B cell (primary cell): ENCODE measurements around the gene SASH1. TPM values are rescaled to one million over a fixed set of nuclear protein-coding genes. Genes with fewer than 3 reads are reported as not detected.

Experiments used
- ATAC-seq: fragments of 200-7000 bp; cut with Tn5 transposase; one replicate; pipeline ENCODE4 v1.10.0; 2021; ENCODE audit warnings: low read depth, mild to moderate bottlenecking, moderate number of reproducible peaks, moderate library complexity
- CTCF ChIA-PET: fragments of 350-600 bp; sonication (Branson Sonifier 250); formaldehyde crosslinking; loops from one replicate; lab custom pipeline; 2021; ENCODE audit warnings: antibody characterized with exemption, inconsistent platforms; lab: Charles Lee
- POLR2A ChIA-PET: fragments of 350-600 bp; sonication (Branson Sonifier 250); formaldehyde crosslinking; loops from one replicate; lab custom pipeline; 2021; ENCODE audit warnings: antibody characterized with exemption; lab: Charles Lee
- DNase-seq: peaks from one replicate; pipeline ENCODE4 v3.0.0; 2013
- H2AFZ ChIP-seq: 2 replicates; pipeline ENCODE4 v1.6.1; 2012; ENCODE audit warnings: mild to moderate bottlenecking, low read depth, low read length; ENCODE audit not compliant: insufficient read depth, poor library complexity, severe bottlenecking
- H3K27ac ChIP-seq, 2 donors: 1 replicate in 1 of 2; 2 replicates in 1 of 2; pipeline ENCODE4 v1.5.1; 2012 to 2013; ENCODE audit warnings: low read length in 2 of 2, mild to moderate bottlenecking in 2 of 2, moderate library complexity in 1 of 2
- H3K27me3 ChIP-seq, 4 experiments: fragments of 200-600 bp in 1 of 4; sonication (generic) in 1 of 4; replicated peaks in 1 of 4; 1 replicate in 2 of 4; 2 replicates in 2 of 4; pipeline versions ENCODE4 v1.6.1 to v1.7.0; 2013 to 2016; ENCODE audit warnings: low read length in 3 of 4, mild to moderate bottlenecking in 2 of 4, mixed read lengths in 1 of 4, moderate library complexity in 1 of 4; ENCODE audit not compliant: insufficient read depth in 4 of 4, control insufficient read depth in 3 of 4; ENCODE audit errors: control extremely low read depth in 1 of 4
- H3K36me3 ChIP-seq, 2 experiments: replicated peaks in 1 of 2; 1 replicate in 1 of 2; 2 replicates in 1 of 2; pipeline versions ENCODE4 v1.6.1 to v1.7.1; 2013; ENCODE audit warnings: low read length in 1 of 2; ENCODE audit not compliant: insufficient read depth in 2 of 2, control insufficient read depth in 1 of 2; ENCODE audit errors: control extremely low read depth in 1 of 2, extremely low read depth in 1 of 2
- H3K4me1 ChIP-seq, 2 donors: fragments of 200-600 bp in 1 of 2; sonication (generic) in 1 of 2; 1 replicate in 1 of 2; 2 replicates in 1 of 2; pipeline versions ENCODE4 v1.5.1 to v1.6.1; 2013 to 2017; ENCODE audit warnings: low read length in 2 of 2; ENCODE audit not compliant: control insufficient read depth in 2 of 2, insufficient read depth in 2 of 2
- H3K4me2 ChIP-seq: replicated peaks from 2 replicates; pipeline ENCODE3; 2012; ENCODE audit warnings: mild to moderate bottlenecking, low read depth, low read length; ENCODE audit not compliant: poor library complexity, severe bottlenecking
- H3K4me3 ChIP-seq, 5 experiments: fragments of 200-600 bp in 1 of 5; sonication (generic) in 1 of 5; 1 replicate in 3 of 5; 2 replicates in 2 of 5; pipeline versions ENCODE4 v1.5.1 to v1.7.0; 2011 to 2016; ENCODE audit warnings: low read length in 4 of 5, mild to moderate bottlenecking in 4 of 5, low read depth in 2 of 5, control low read depth in 1 of 5, moderate library complexity in 1 of 5; ENCODE audit not compliant: insufficient read depth in 1 of 5; ENCODE audit errors: control extremely low read depth in 1 of 5, extremely low read depth in 1 of 5
- H3K79me2 ChIP-seq: fragments of 200-600 bp; sonication (generic); one replicate; pipeline ENCODE4 v1.6.0; 2016; ENCODE audit warnings: low read length; ENCODE audit not compliant: control insufficient read depth, insufficient read depth
- H3K9ac ChIP-seq: fragments of 200-600 bp; sonication (generic); 2 replicates; pipeline ENCODE4 v1.6.1; 2017; ENCODE audit warnings: mild to moderate bottlenecking, low read length, moderate library complexity
- H3K9me3 ChIP-seq, 3 donors: one replicate each; pipeline versions ENCODE4 v1.6.1 to v1.7.1; 2013; ENCODE audit warnings: low read length in 2 of 3; ENCODE audit not compliant: control insufficient read depth in 2 of 3, insufficient read depth in 1 of 3; ENCODE audit errors: control extremely low read depth in 1 of 3
- H4K20me1 ChIP-seq: 2 replicates; pipeline ENCODE4 v1.6.0; 2012; ENCODE audit warnings: mild to moderate bottlenecking, low read length; ENCODE audit not compliant: insufficient read depth, control insufficient read depth, poor library complexity, severe bottlenecking
- H3K27ac Mint-ChIP-seq: one replicate; pipeline ENCODE4 v1.8.0; 2021; ENCODE audit warnings: mixed read lengths
- H3K27me3 Mint-ChIP-seq: one replicate; pipeline ENCODE4 v1.8.0; 2021; ENCODE audit warnings: mixed read lengths
- H3K4me1 Mint-ChIP-seq: one replicate; pipeline ENCODE4 v1.8.0; 2021; ENCODE audit warnings: mixed read lengths
- H3K4me3 Mint-ChIP-seq: one replicate; pipeline ENCODE4 v1.8.0; 2021; ENCODE audit warnings: mixed read lengths
- H3K9me3 Mint-ChIP-seq: one replicate; pipeline ENCODE4 v1.8.0; 2022; ENCODE audit warnings: mixed read lengths; ENCODE audit not compliant: insufficient read depth
- CTCF ChIP-seq: fragments of 200-600 bp; IDR thresholded peaks from one replicate; pipeline ENCODE4 v1.8.0; 2022; ENCODE audit warnings: antibody characterized with exemption, mild to moderate bottlenecking
- EZH2 ChIP-seq: IDR thresholded peaks from 2 replicates; pipeline ENCODE4 v1.6.1; 2012; ENCODE audit warnings: borderline replicate concordance, low read depth, mild to moderate bottlenecking, moderate library complexity, low read length; ENCODE audit not compliant: insufficient read depth, poor library complexity, severe bottlenecking
- WGBS: methylation state at CpG from one replicate; pipeline ENCODE4 v1.1.5; 2013; ENCODE audit warnings: missing lambda C conversion rate; ENCODE audit not compliant: insufficient coverage; 5-methylcytosine and 5-hydroxymethylcytosine counted together
- intact Hi-C: fragments of 100-400 bp; cut with micrococcal nuclease; formaldehyde crosslinking; loops from one replicate; pipeline ENCODE4 v1.10.0; 2022
- polyA plus RNA-seq: library from polyadenylated mRNA; depleted of rRNA; stranded (reverse); fragments of >200 nt; gene quantifications from 2 replicates; pipeline ENCODE4 v1.2.3, GENCODE V29; 2012
- total RNA-seq, 2 donors: library from RNA; stranded (reverse); fragments of 120-200 nt in 1 of 2; gene quantifications; 1 replicate in 1 of 2; 2 replicates in 1 of 2; pipeline versions ENCODE4 v1.2.3 to v1.2.4, GENCODE V29; 2013 to 2022

The SASH1 gene
- total and polyA plus RNA-seq, 2 donors (not counting 1 experiment from before 2014, with no cell fraction given) = 0.01 to 0.07 TPM

GRCh38 chr6:148543540-148543939, 200.9 kb downstream of the SASH1 start:
- TF ChIP-seq CTCF = no peak
- TF ChIP-seq EZH2 = no peak
- Mint-ChIP-seq H3K9me3 (no peaks in the 10 kb centered on the region), H3K27me3 (peaks cover 11% of the 10 kb centered on the region), H3K4me3 (no peak overlapping the region), H3K27ac (no peak overlapping the region), H3K4me1 (peaks cover 1% of the 10 kb centered on the region)
- WGBS = 92% methylated on average over 5 of the region's 6 CpGs
- H3K4me3 ChIP-seq = no peak overlapping the region
- ATAC-seq (no peak), DNase-seq (no peak)
- no peak overlapping the region for H3K9ac ChIP-seq
- no peaks in the 10 kb centered on the region for H3K4me1 ChIP-seq
- H2AFZ ChIP-seq = no peak overlapping the region
- no peaks in the 10 kb centered on the region for H3K36me3 ChIP-seq
- H3K9me3 ChIP-seq = no peaks in the 10 kb centered on the region
- H3K27ac ChIP-seq = no peak overlapping the region
- peaks cover 0 to 4% (median 0%) of the 10 kb centered on the region in 4 experiments for H3K27me3 ChIP-seq
- intact Hi-C loops = no loop called here
- no peaks in the 10 kb centered on the region for H4K20me1 ChIP-seq
- ChIA-PET CTCF (no interaction called here), POLR2A (no interaction called here)
- no peaks in the 10 kb centered on the region for H3K79me2 ChIP-seq
- no peak overlapping the region for H3K4me2 ChIP-seq

- no peak overlapping the region for H3K4me3 Mint-ChIP-seq
- Histone ChIP-seq H3K4me1 (no peaks in the 10 kb centered on the region), H4K20me1 (no peaks in the 10 kb centered on the region), H3K4me2 (no peak overlapping the region), H3K4me3 (no peak overlapping the region), H3K27ac (no peak overlapping the region), H3K9me3 (no peaks in the 10 kb centered on the region), H3K27me3 (peaks cover 0 to 4% (median 0%) of the 10 kb centered on the region in 4 experiments), H3K79me2 (no peaks in the 10 kb centered on the region), H3K9ac (no peak overlapping the region), H2AFZ (no peak overlapping the region), H3K36me3 (no peaks in the 10 kb centered on the region)
- H3K27ac Mint-ChIP-seq = no peak overlapping the region
- H3K27me3 Mint-ChIP-seq = peaks cover 5% of the 10 kb centered on the region
- no peak for ATAC-seq
- H3K4me1 Mint-ChIP-seq = no peaks in the 10 kb centered on the region
- intact Hi-C loops = no loop called here
- TF ChIP-seq EZH2 = no peak
- ChIA-PET POLR2A (no interaction called here), CTCF (no interaction called here)
- DNase-seq = no peak
- 94% methylated on average over 17 of the region's 17 CpGs for WGBS
- no peaks in the 10 kb centered on the region for H3K9me3 Mint-ChIP-seq
Measured at GRCh38 chr6:148544421-148544820, 201.8 kb downstream of the SASH1 start.
